Activated B cell treated with CpG ODN at 0.5 μM for 24 hours (primary cell): Measurements from ENCODE around the gene DLG2. TPM values are rescaled to one million over a fixed set of nuclear protein-coding genes. Genes with fewer than 3 reads are reported as not detected.

Experiments used
- ATAC-seq: fragments of 200-7000 bp; cut with Tn5 transposase; one replicate; pipeline ENCODE4 v1.10.0; 2021; ENCODE audit warnings: low read depth, mild to moderate bottlenecking, moderate library complexity
- CTCF ChIA-PET: fragments of 350-600 bp; sonication (Branson Sonifier 250); formaldehyde crosslinking; loops from one replicate; lab custom pipeline; 2021; ENCODE audit warnings: antibody characterized with exemption; lab: Charles Lee
- POLR2A ChIA-PET: fragments of 350-600 bp; sonication (Branson Sonifier 250); formaldehyde crosslinking; loops from one replicate; lab custom pipeline; 2021; ENCODE audit warnings: antibody characterized with exemption; lab: Charles Lee
- DNase-seq: peaks from one replicate; pipeline ENCODE4 v3.0.0; 2022
- H3K27ac Mint-ChIP-seq: one replicate; pipeline ENCODE4 v1.8.0; 2020; ENCODE audit warnings: mixed read lengths
- H3K27me3 Mint-ChIP-seq: one replicate; pipeline ENCODE4 v1.8.0; 2021; ENCODE audit warnings: mixed read lengths
- H3K36me3 Mint-ChIP-seq: one replicate; pipeline ENCODE4 v1.8.0; 2021; ENCODE audit warnings: low read depth, mixed read lengths
- H3K4me1 Mint-ChIP-seq: one replicate; pipeline ENCODE4 v1.8.0; 2021; ENCODE audit warnings: mixed read lengths
- H3K4me3 Mint-ChIP-seq: one replicate; pipeline ENCODE4 v1.8.0; 2020; ENCODE audit warnings: mild to moderate bottlenecking, mixed read lengths
- H3K9me3 Mint-ChIP-seq: one replicate; pipeline ENCODE4 v1.8.0; 2020; ENCODE audit warnings: mixed read lengths
- intact Hi-C: fragments of 100-400 bp; cut with micrococcal nuclease; formaldehyde crosslinking; loops from one replicate; pipeline ENCODE4 v1.15.1; 2024
- total RNA-seq: library from RNA; stranded (reverse); gene quantifications from 2 replicates; pipeline ENCODE4 v1.2.3, GENCODE V29; 2022
- TF ChIP-seq, protein P1 (sequence below): fragments of 200-600 bp; IDR thresholded peaks from one replicate; pipeline ENCODE4 v1.8.0; 2022; ENCODE audit warnings: antibody characterized with exemption, mild to moderate bottlenecking

The DLG2 gene
- total RNA-seq, 1 donor from 2014 or later, result 2.7 TPM

DNA sequence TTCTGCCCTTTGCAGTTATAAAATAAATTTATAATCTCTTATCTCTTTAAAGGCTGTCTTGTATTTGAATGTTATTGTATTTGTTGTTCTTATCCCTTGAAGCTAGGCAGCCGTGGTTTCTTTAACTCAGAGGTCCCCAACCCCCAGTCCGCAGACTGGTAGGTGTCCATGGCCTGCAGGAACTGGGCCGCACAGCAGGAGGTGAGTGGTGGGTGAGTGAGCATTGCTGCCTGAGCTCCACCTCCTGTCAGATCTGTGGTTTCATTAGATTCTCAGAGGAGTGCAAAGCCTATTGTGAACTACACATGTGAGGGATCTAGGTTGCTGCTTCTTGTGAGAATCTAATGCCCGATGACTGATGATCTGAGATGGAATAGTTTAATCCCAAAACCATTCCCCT is 1961.0 kb downstream of the DLG2 start:
- POLR2A ChIA-PET, result no interaction called here
- no peak overlapping the region for H3K27ac Mint-ChIP-seq
- no peak for ATAC-seq
- no peaks in the 10 kb centered on the region for H3K36me3 Mint-ChIP-seq
- TF ChIP-seq, protein P1, sequence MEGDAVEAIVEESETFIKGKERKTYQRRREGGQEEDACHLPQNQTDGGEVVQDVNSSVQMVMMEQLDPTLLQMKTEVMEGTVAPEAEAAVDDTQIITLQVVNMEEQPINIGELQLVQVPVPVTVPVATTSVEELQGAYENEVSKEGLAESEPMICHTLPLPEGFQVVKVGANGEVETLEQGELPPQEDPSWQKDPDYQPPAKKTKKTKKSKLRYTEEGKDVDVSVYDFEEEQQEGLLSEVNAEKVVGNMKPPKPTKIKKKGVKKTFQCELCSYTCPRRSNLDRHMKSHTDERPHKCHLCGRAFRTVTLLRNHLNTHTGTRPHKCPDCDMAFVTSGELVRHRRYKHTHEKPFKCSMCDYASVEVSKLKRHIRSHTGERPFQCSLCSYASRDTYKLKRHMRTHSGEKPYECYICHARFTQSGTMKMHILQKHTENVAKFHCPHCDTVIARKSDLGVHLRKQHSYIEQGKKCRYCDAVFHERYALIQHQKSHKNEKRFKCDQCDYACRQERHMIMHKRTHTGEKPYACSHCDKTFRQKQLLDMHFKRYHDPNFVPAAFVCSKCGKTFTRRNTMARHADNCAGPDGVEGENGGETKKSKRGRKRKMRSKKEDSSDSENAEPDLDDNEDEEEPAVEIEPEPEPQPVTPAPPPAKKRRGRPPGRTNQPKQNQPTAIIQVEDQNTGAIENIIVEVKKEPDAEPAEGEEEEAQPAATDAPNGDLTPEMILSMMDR, result no peak
- CTCF ChIA-PET, result no interaction called here
- intact Hi-C loops, result no loop called here
- no peak for DNase-seq
- H3K4me3 Mint-ChIP-seq, result no peak overlapping the region
- no peaks in the 10 kb centered on the region for H3K4me1 Mint-ChIP-seq
- no peaks in the 10 kb centered on the region for H3K9me3 Mint-ChIP-seq
- H3K27me3 Mint-ChIP-seq, result peaks cover 19% of the 10 kb centered on the region

DNA sequence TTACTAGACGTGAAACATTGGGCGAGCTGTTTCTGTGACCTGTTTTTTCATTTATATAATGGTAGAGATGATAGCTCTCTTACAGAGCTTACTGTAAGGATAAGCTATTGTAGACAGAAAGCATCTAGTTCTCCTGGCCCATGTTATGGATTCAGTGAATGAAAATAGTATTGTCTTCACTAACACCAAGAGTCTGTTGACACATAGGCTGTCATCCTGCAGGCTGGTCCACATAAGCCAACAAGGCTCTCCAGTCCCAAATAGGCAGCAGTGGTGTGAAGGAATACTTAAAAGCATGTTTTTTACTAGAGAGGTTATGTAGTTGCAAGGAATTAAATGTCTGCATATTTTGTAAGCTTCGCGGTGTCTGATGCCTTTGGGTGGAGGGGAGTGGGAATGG is 1963.2 kb downstream of the DLG2 start:
- no peak for DNase-seq
- Mint-ChIP-seq H3K27me3 (peaks cover 15% of the 10 kb centered on the region), H3K27ac (no peak overlapping the region), H3K9me3 (no peaks in the 10 kb centered on the region), H3K36me3 (no peaks in the 10 kb centered on the region), H3K4me1 (no peaks in the 10 kb centered on the region), H3K4me3 (no peak overlapping the region)
- POLR2A ChIA-PET, result no interaction called here
- intact Hi-C loops, result no loop called here
- no peak for ATAC-seq
- TF ChIP-seq, protein P1, result no peak
- CTCF ChIA-PET, result no interaction called here

- Mint-ChIP-seq H3K27me3 (peaks cover 14% of the 10 kb centered on the region), H3K36me3 (no peaks in the 10 kb centered on the region), H3K9me3 (no peaks in the 10 kb centered on the region), H3K4me3 (no peak overlapping the region), H3K27ac (no peak overlapping the region), H3K4me1 (no peaks in the 10 kb centered on the region)
- DNase-seq, result no peak
- ChIA-PET POLR2A (no interaction called here), CTCF (no interaction called here)
- ATAC-seq, result no peak
- TF ChIP-seq, protein P1, result no peak
- intact Hi-C loops, result no loop called here
These were observed 1963.7 kb downstream of the DLG2 start for GRCh38 chr11:83663446-83663845.

DNA sequence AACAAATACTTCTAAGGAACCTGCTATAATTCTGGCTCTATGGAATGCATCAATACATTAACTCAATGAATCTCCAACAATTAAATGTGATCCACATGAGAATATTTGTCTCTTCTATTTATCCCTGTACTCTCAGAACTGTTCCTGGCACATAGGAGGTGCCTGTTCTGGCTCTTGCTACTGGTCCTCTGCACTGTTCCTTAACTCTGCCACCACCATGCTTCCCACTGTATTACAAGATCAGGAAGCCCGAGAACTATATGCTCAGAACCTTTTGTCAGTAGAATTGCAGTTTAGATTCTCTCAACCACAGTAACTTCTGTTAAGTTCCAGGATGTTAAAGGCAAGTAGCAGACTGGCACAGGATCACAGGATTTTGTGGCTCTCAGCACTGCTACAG is 1964.7 kb downstream of the DLG2 start:
- H3K27me3 Mint-ChIP-seq, result peaks cover 14% of the 10 kb centered on the region
- TF ChIP-seq, protein P1, result no peak
- no peaks in the 10 kb centered on the region for H3K9me3 Mint-ChIP-seq
- ATAC-seq (no peak), DNase-seq (no peak)
- ChIA-PET CTCF (no interaction called here), POLR2A (no interaction called here)
- no peak overlapping the region for H3K4me3 Mint-ChIP-seq
- H3K36me3 Mint-ChIP-seq, result no peaks in the 10 kb centered on the region
- intact Hi-C loops, result no loop called here
- H3K27ac Mint-ChIP-seq, result no peak overlapping the region
- H3K4me1 Mint-ChIP-seq, result no peaks in the 10 kb centered on the region

GRCh38 chr11:83661491-83662350 is 1965.4 kb downstream of the DLG2 start:
- ATAC-seq, result no peak
- Mint-ChIP-seq H3K9me3 (no peaks in the 10 kb centered on the region), H3K27me3 (peaks cover 10% of the 10 kb centered on the region), H3K4me1 (no peaks in the 10 kb centered on the region), H3K36me3 (no peaks in the 10 kb centered on the region), H3K27ac (no peak overlapping the region), H3K4me3 (no peak overlapping the region)
- DNase-seq, result no peak
- intact Hi-C loops, result no loop called here
- TF ChIP-seq, protein P1, result no peak
- CTCF ChIA-PET, result no interaction called here
- POLR2A ChIA-PET, result no interaction called here
